Fibroblast of skin of right biceps (primary cell): ENCODE data around the gene HLA-DQA2.
"Not testable (repeated sequence)": the region's sequence is repeated elsewhere in the genome, so short reads cannot be mapped to it uniquely, and the experiment has no call there.

Source experiments
- DNase-seq: peaks from one replicate; pipeline ENCODE4 v3.0.0-alpha.2; 2013

Gene HLA-DQA2

GRCh38 chr6:32741031-32741960, at the start of gene HLA-DQA2:
TSS of gene HLA-DQA2 (plus strand) at chr6:32741391. CDS start at chr6:32741444, 53 bp downstream.
- no peak for DNase-seq

GRCh38 chr6:32692019-32692418, 49.2 kb upstream of the HLA-DQA2 start:
- peak; percentile 6 for DNase-seq

GRCh38 chr6:32697031-32697430, 44.2 kb upstream of the HLA-DQA2 start:
- no peak for DNase-seq

- DNase-seq: peak; percentile 55
These were observed 40.7 kb upstream of the HLA-DQA2 start for GRCh38 chr6:32700391-32701040.

GRCh38 chr6:32703347-32703746, 37.8 kb upstream of the HLA-DQA2 start:
- no peak for DNase-seq

- not testable (repeated sequence) for DNase-seq
These were observed 36.0 kb upstream of the HLA-DQA2 start for GRCh38 chr6:32705164-32705563.

GRCh38 chr6:32709625-32710024, 31.6 kb upstream of the HLA-DQA2 start:
- DNase-seq: no peak

GRCh38 chr6:32713241-32713640, 27.9 kb upstream of the HLA-DQA2 start:
- no peak for DNase-seq

GRCh38 chr6:32716396-32716795, 24.8 kb upstream of the HLA-DQA2 start:
- DNase-seq: no peak

GRCh38 chr6:32718879-32719278, 22.3 kb upstream of the HLA-DQA2 start:
- no peak for DNase-seq

- no peak for DNase-seq
These were observed 3.1 kb upstream of the HLA-DQA2 start for GRCh38 chr6:32738126-32738525.

GRCh38 chr6:32742374-32742773, 1.2 kb downstream of the HLA-DQA2 start:
- DNase-seq: no peak

- DNase-seq: no peak
These were observed 3.6 kb downstream of the HLA-DQA2 start for GRCh38 chr6:32744776-32745175.

GRCh38 chr6:32745649-32746048, 4.5 kb downstream of the HLA-DQA2 start:
- DNase-seq: not testable (repeated sequence)

GRCh38 chr6:32752580-32752979, 11.4 kb downstream of the HLA-DQA2 start:
- peak; percentile 4 for DNase-seq

- DNase-seq: no peak
These were observed 18.5 kb downstream of the HLA-DQA2 start for GRCh38 chr6:32759669-32760068.

GRCh38 chr6:32761072-32761471, 19.9 kb downstream of the HLA-DQA2 start:
- no peak for DNase-seq

GRCh38 chr6:32761548-32761947, 20.4 kb downstream of the HLA-DQA2 start:
- no peak for DNase-seq

- DNase-seq: no peak
These were observed 22.2 kb downstream of the HLA-DQA2 start, which contains the start of gene HLA-DQB2 for GRCh38 chr6:32763421-32763820. TSS of gene HLA-DQB2 (minus strand) at chr6:32763532. CDS start at chr6:32763470, 62 bp downstream.

GRCh38 chr6:32764048-32764447, 22.9 kb downstream of the HLA-DQA2 start:
- no peak for DNase-seq

GRCh38 chr6:32772656-32773055, 31.5 kb downstream of the HLA-DQA2 start:
- DNase-seq: no peak

- DNase-seq: no peak
These were observed 33.2 kb downstream of the HLA-DQA2 start for GRCh38 chr6:32774426-32774825.

GRCh38 chr6:32775071-32775470, 33.9 kb downstream of the HLA-DQA2 start:
- DNase-seq: no peak

GRCh38 chr6:32779036-32779435, 37.8 kb downstream of the HLA-DQA2 start:
- no peak for DNase-seq
